Measurements from ENCODE around the gene ZNHIT3. TPM values are rescaled to one million over a fixed set of nuclear protein-coding genes. Genes with fewer than 3 reads are reported as not detected.

Gene ZNHIT3
- total RNA-seq, 6 experiments from 2014 or later, result 11.2 to 16.6 (median 12.5) TPM

GRCh38 chr17:36459045-36459444 lies 27.4 kb upstream of the ZNHIT3 start:
- no peak for TF ChIP-seq POLR2A (IDR thresholded peaks at IDR 0.05)
- TF ChIP-seq CTCF (IDR thresholded peaks at IDR 0.05), result no peak
- DNase-seq (no peak), ATAC-seq (no peak)
- WGBS (ENCODE audit: insufficient coverage, low coverage, low lambda C conversion rate, missing lambda C conversion rate), result 82% methylated on average over 3 of the region's 5 CpGs
- Histone ChIP-seq H3K27ac (no peak overlapping the region), H3K27me3 (no peaks in the 10 kb centered on the region), H3K36me3 (no peaks in the 10 kb centered on the region), H3K4me1 (no peaks in the 10 kb centered on the region), H3K4me3 (no peak overlapping the region), H3K9me3 (no peaks in the 10 kb centered on the region)
- intact Hi-C loops (cut with DNase I), result no loop called here

- ATAC-seq, result no peak
- no peak overlapping the region for H3K4me3 ChIP-seq
- no CpG with 5 or more reads among the region's 7 CpGs for WGBS (ENCODE audit: insufficient coverage, low coverage, low lambda C conversion rate, missing lambda C conversion rate)
- H3K4me1 ChIP-seq, result no peaks in the 10 kb centered on the region
- no peak for TF ChIP-seq CTCF (IDR thresholded peaks at IDR 0.05)
- TF ChIP-seq POLR2A (IDR thresholded peaks at IDR 0.05), result no peak
- DNase-seq, result no peak
- no peak overlapping the region for H3K27ac ChIP-seq
- no peaks in the 10 kb centered on the region for H3K36me3 ChIP-seq
- H3K9me3 ChIP-seq, result no peaks in the 10 kb centered on the region
- intact Hi-C loops (cut with DNase I), result no loop called here
- no peaks in the 10 kb centered on the region for H3K27me3 ChIP-seq
These were observed 26.9 kb upstream of the ZNHIT3 start for GRCh38 chr17:36459601-36460000.

- WGBS (ENCODE audit: insufficient coverage, low coverage, low lambda C conversion rate, missing lambda C conversion rate), result 30% methylated on average over 5 of the region's 5 CpGs
These were observed 26.1 kb upstream of the ZNHIT3 start for GRCh38 chr17:36460265-36460937.

GRCh38 chr17:36461330-36462110 lies 25.0 kb upstream of the ZNHIT3 start:
- Histone ChIP-seq H3K4me3 (no peak overlapping the region), H3K27ac (no peak overlapping the region), H3K36me3 (no peaks in the 10 kb centered on the region), H3K9me3 (no peaks in the 10 kb centered on the region), H3K4me1 (no peaks in the 10 kb centered on the region), H3K27me3 (no peaks in the 10 kb centered on the region)
- no peak for ATAC-seq
- no peak for DNase-seq
- TF ChIP-seq CTCF (IDR thresholded peaks at IDR 0.05) (no peak), POLR2A (IDR thresholded peaks at IDR 0.05) (no peak)
- WGBS (ENCODE audit: insufficient coverage, low coverage, low lambda C conversion rate, missing lambda C conversion rate), result 38% methylated on average over 8 of the region's 10 CpGs
- intact Hi-C loops (cut with DNase I), result no loop called here

More at GRCh38 chr17:36460265-36460937, 26.1 kb upstream of the ZNHIT3 start:
- Histone ChIP-seq H3K4me1 (no peaks in the 10 kb centered on the region), H3K36me3 (no peaks in the 10 kb centered on the region), H3K27me3 (no peaks in the 10 kb centered on the region), H3K27ac (no peak overlapping the region), H3K4me3 (no peak overlapping the region), H3K9me3 (no peaks in the 10 kb centered on the region)
- TF ChIP-seq POLR2A (IDR thresholded peaks at IDR 0.05) (no peak), CTCF (IDR thresholded peaks at IDR 0.05) (no peak)
- DNase-seq (no peak), ATAC-seq (no peak)
- intact Hi-C loops (cut with DNase I), result no loop called here

Measured in right lobe of liver (tissue), 6 donors.